ENCODE measurements around the gene SYTL1.

Gene SYTL1

GRCh38 chr1:27356277-27356618 is 14.4 kb downstream of the SYTL1 start:
- TF ChIP-seq CTCF (IDR thresholded peaks at IDR 0.05; ENCODE audit: low read depth, low read length), result no peak
- no peak for TF ChIP-seq POLR2A (IDR thresholded peaks at IDR 0.05; ENCODE audit: extremely low read depth, insufficient read length)
- TF ChIP-seq, protein P1, sequence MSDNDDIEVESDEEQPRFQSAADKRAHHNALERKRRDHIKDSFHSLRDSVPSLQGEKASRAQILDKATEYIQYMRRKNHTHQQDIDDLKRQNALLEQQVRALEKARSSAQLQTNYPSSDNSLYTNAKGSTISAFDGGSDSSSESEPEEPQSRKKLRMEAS (IDR thresholded peaks at IDR 0.05; ENCODE audit: low read depth, low read length), result no peak
- no peak for TF ChIP-seq MYC (IDR thresholded peaks at IDR 0.05; ENCODE audit: low read depth, low read length)
- DNase-seq (ENCODE audit: low read depth), result no peak
- no peak overlapping the region for H3K4me3 ChIP-seq (ENCODE audit: low read depth, low read length)

DNA sequence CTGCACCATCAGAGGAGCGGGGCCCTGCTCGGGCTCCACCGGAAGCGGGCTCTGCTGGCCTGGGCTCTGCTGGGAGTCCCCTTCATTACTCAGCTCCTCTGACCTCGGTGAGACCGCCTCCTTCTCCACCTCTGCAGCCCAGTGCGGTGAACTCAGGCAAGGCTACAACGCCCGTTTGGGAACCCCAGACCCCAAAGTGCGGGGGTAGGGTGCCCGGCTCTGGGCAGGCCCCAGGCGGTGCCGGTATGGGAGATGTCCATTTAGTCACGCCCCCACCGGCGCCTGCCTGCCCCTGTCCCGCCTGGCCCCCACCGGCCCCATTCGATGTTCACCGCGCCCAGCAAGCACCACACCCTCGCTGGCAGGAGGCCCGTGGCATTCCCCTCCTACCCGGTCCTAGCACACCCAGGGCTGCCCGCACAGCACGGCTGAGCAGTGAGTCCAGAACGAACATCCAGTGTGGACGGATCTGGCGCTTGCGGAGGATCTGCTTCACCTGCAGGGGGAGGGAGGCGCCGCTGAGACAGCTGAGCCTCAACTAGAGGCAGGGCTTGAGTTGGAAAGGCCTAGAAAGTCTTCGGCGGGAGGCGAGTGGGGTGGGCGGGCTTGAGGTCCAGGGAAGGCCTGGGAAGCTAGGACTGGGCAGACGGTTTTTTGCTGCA is 14.9 kb downstream of the SYTL1 start:
- no peak for DNase-seq (ENCODE audit: low read depth)
- H3K4me3 ChIP-seq (ENCODE audit: low read depth, low read length), result no peak overlapping the region

DNA sequence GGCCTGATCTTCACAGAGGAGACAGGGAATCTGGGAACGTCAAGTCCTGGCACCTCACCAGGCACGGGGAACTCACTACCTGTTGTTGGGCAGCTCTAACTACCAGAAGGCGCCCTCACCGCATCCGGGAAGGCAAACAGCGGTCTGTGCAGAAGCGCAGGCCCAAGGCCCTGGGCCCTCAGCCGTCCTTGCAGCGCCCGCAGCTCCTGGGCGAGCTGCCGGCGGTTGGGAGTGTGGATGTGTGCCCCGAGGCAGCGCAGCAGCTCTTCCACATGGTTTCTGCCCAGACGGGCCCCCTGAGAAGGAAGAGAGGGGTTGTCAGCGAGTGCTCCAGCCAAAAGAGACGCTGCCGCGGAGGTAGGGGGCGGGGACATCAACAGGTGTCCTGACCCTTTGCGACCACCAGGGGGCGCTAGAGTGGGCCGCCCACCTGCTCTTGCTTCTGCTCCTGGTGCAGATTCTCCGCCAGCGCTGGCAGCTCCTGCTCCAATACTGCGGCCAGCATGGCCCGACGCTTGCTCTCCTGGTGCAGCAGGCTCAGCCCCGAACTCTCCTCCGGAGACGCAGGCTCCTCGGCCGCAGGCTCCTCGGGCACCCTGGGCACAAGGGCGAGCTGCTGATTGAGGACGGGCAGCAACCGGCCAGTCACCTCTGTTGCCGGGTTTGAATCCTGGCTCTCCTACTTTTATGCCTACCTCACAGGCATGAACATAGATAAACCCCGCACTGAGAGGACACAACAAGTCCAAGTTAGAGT is 15.6 kb downstream of the SYTL1 start:
- H3K4me3 ChIP-seq (ENCODE audit: low read depth, low read length), result no peak overlapping the region
- peak; percentile 77 for DNase-seq (ENCODE audit: low read depth)

More for the DNA sequence above, 14.9 kb downstream of the SYTL1 start:
- TF ChIP-seq, protein P1 (IDR thresholded peaks at IDR 0.05; ENCODE audit: low read depth, low read length), result no peak
- TF ChIP-seq CTCF (IDR thresholded peaks at IDR 0.05; ENCODE audit: low read depth, low read length), result no peak
- no peak for TF ChIP-seq POLR2A (IDR thresholded peaks at IDR 0.05; ENCODE audit: extremely low read depth, insufficient read length)
- TF ChIP-seq MYC (IDR thresholded peaks at IDR 0.05; ENCODE audit: low read depth, low read length), result no peak

GRCh38 chr1:27358038-27358927 is 16.5 kb downstream of the SYTL1 start:
- H3K4me3 ChIP-seq (ENCODE audit: low read depth, low read length), result no peak overlapping the region
- TF ChIP-seq, protein P1 (IDR thresholded peaks at IDR 0.05; ENCODE audit: low read depth, low read length), result no peak
- no peak for TF ChIP-seq CTCF (IDR thresholded peaks at IDR 0.05; ENCODE audit: low read depth, low read length)
- TF ChIP-seq POLR2A (IDR thresholded peaks at IDR 0.05; ENCODE audit: extremely low read depth, insufficient read length), result no peak
- no peak for TF ChIP-seq MYC (IDR thresholded peaks at IDR 0.05; ENCODE audit: low read depth, low read length)
- DNase-seq (ENCODE audit: low read depth), result no peak

More for the DNA sequence above, 15.6 kb downstream of the SYTL1 start:
- TF ChIP-seq MYC (IDR thresholded peaks at IDR 0.05; ENCODE audit: low read depth, low read length) (peak; percentile 63), POLR2A (IDR thresholded peaks at IDR 0.05; ENCODE audit: extremely low read depth, insufficient read length) (no peak), CTCF (IDR thresholded peaks at IDR 0.05; ENCODE audit: low read depth, low read length) (peak; percentile 69)
- TF ChIP-seq, protein P1 (IDR thresholded peaks at IDR 0.05; ENCODE audit: low read depth, low read length), result peak; percentile 81

DNA sequence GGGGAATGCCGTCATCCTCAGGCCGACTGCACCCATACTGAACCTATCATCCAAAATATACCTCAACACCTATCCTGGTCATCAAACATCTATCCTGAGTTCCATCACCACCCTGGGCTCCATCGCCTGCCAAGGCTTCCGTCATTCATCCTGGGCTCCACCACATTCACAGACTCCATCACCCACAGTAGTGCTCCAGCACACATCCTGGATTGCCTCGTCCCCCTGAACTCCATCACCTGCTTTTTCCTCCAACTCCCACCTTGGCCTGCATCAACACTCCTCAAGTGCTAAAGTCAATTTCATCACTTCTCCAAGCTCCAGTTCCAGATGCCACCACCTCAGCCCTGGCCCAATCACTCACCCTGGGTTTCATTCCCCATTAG is 17.1 kb downstream of the SYTL1 start:
- TF ChIP-seq CTCF (IDR thresholded peaks at IDR 0.05; ENCODE audit: low read depth, low read length) (no peak), MYC (IDR thresholded peaks at IDR 0.05; ENCODE audit: low read depth, low read length) (no peak), POLR2A (IDR thresholded peaks at IDR 0.05; ENCODE audit: extremely low read depth, insufficient read length) (no peak)
- DNase-seq (ENCODE audit: low read depth), result no peak
- no peak overlapping the region for H3K4me3 ChIP-seq (ENCODE audit: low read depth, low read length)
